ENCODE data around the gene INSC.
"Not testable (repeated sequence)": the region's sequence is repeated elsewhere in the genome, so short reads cannot be mapped to it uniquely, and the experiment has no call there.

Gene INSC

GRCh38 chr11:15114501-15115475 is at the start of gene INSC:
Gene INSC, plus strand, starts transcription at chr11:15114923. Its CDS starts 34,252 bp downstream, at chr11:15149175.
- no peak for DNase-seq

GRCh38 chr11:15069751-15070150 is 45.0 kb upstream of the INSC start:
- not testable (repeated sequence) for DNase-seq

GRCh38 chr11:15071556-15072255 is 43.0 kb upstream of the INSC start:
- DNase-seq = no peak

GRCh38 chr11:15072551-15073143 is 42.1 kb upstream of the INSC start:
- no peak for DNase-seq

GRCh38 chr11:15073361-15074205 is 41.1 kb upstream of the INSC start, which contains the start of gene CALCB:
Gene CALCB, plus strand, starts transcription at chr11:15073593. Its CDS starts 1,126 bp downstream, at chr11:15074719.
- peak; percentile 17 for DNase-seq

- peak; percentile 89 for DNase-seq
These were observed 40.2 kb upstream of the INSC start for GRCh38 chr11:15074206-15075161.

- no peak for DNase-seq
These were observed 39.6 kb upstream of the INSC start for GRCh38 chr11:15075162-15075526.

GRCh38 chr11:15091175-15091574 is 23.5 kb upstream of the INSC start:
- DNase-seq = no peak

- DNase-seq = no peak
These were observed 23.1 kb upstream of the INSC start for GRCh38 chr11:15091625-15092024.

GRCh38 chr11:15093432-15093831 is 21.3 kb upstream of the INSC start:
- DNase-seq = peak; percentile 22

GRCh38 chr11:15095736-15096228 is 18.9 kb upstream of the INSC start:
- no peak for DNase-seq

- no peak for DNase-seq
These were observed 17.3 kb upstream of the INSC start for GRCh38 chr11:15097411-15097810.

- DNase-seq = no peak
These were observed 15.5 kb upstream of the INSC start for GRCh38 chr11:15099267-15099666.

- DNase-seq = peak; percentile 63
These were observed 13.5 kb upstream of the INSC start for GRCh38 chr11:15101072-15101709.

GRCh38 chr11:15104166-15104565 is 10.6 kb upstream of the INSC start:
- no peak for DNase-seq

- no peak for DNase-seq
These were observed 8.3 kb upstream of the INSC start for GRCh38 chr11:15106201-15106965.

GRCh38 chr11:15107730-15108515 is 6.8 kb upstream of the INSC start:
- DNase-seq = no peak

GRCh38 chr11:15108592-15109130 is 6.1 kb upstream of the INSC start:
- DNase-seq = no peak

- DNase-seq = no peak
These were observed 5.1 kb upstream of the INSC start for GRCh38 chr11:15109602-15110001.
